GM21360 (cell line): ENCODE results near the gene ZNF23.

Experiments
- ATAC-seq: cut with Tn5 transposase; IDR thresholded peaks from one replicate; pipeline ENCODE4 v1.9.1; 2021; ENCODE audit warnings: mild to moderate bottlenecking, moderate library complexity; ENCODE audit not compliant: unreplicated experiment

ZNF23 gene

GRCh38 chr16:71428385-71428784, 33.7 kb downstream of the ZNF23 start:
- no peak for ATAC-seq

DNA sequence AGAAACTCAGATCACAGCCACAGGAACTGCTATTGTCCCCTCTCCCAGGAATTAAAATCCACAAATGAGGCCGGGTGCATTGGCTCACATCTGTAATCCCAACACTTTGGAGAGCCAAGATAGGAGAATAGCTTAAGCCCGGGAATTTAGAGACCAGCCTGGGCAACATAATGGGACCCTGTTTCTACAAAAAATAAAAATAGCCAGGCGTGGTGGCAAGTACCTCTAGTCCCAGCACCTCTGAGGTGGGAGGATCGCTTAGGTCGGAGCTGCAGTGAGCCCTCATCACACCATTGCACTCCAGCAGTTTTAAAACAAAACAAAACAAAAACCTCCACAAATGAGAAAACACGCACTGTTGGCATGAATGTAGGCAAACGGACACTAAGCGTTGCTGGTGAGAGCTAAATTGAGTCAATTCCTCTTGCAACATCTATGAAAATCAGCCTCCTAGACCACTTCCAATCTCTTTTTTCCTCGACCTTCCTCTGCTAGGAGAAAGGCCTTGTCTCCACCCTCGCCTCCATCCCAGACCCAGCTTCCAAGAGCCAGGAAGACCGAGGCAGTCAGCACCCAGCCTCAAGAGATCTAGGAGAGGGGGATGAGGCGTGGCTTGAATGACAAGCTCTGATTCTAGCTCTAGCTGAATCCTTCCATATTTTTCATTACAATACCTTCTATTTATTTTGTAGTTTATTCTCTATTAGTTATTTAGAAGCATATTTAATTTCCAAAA, 35.0 kb downstream of the ZNF23 start:
- ATAC-seq, result no peak

- no peak for ATAC-seq
Measured at GRCh38 chr16:71426069-71426879, 35.8 kb downstream of the ZNF23 start.

GRCh38 chr16:71425746-71426068, 36.3 kb downstream of the ZNF23 start:
- ATAC-seq, result no peak

GRCh38 chr16:71424626-71425025, 37.4 kb downstream of the ZNF23 start:
- no peak for ATAC-seq

- no peak for ATAC-seq
Measured at GRCh38 chr16:71423865-71424264, 38.2 kb downstream of the ZNF23 start.

GRCh38 chr16:71423016-71423415, 39.0 kb downstream of the ZNF23 start:
- no peak for ATAC-seq

DNA sequence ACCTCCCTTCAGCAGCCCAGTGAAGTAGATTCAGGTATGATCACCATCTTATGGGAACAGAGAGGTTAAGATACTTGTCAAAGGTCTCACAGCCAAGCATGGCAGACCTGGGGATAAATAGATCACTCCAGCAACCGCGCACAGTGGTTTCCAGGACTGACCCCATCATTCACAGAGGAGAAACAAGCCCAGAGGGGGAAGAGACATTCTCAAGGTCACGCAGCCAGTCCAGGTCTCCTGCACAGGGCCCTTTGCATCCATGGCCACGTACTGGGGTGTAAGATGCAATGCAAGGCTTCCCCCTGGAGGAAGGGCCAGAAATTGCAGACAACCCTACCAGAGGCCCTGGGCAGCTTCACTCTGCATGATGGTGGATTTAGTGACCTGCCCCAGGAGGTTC, 40.1 kb downstream of the ZNF23 start:
- no peak for ATAC-seq

DNA sequence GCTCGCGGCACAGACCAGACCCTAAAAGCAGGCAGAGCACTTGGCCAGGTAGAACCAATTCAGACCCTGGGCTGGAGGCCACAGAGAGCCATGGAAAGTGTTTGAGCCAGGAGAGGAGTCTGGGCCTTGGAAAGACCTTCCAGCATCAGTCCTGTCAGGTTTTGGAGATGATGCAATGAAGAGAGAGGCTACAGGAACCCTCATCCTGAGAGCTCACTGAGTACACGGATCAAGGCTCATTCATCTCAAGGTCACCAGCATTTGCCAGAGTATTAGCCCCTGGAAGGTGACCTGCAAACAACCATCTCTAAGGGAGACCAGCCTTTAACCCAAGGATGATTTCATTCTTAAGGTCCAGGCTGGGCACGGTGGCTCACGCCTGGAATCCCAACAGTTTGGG, 48.0 kb downstream of the ZNF23 start:
- ATAC-seq, result no peak

GRCh38 chr16:71413341-71413740, 48.7 kb downstream of the ZNF23 start:
- no peak for ATAC-seq

GRCh38 chr16:71412270-71413160, 49.5 kb downstream of the ZNF23 start:
- ATAC-seq, result peak; percentile 44

GRCh38 chr16:71410146-71410545, 51.9 kb downstream of the ZNF23 start:
- no peak for ATAC-seq

DNA sequence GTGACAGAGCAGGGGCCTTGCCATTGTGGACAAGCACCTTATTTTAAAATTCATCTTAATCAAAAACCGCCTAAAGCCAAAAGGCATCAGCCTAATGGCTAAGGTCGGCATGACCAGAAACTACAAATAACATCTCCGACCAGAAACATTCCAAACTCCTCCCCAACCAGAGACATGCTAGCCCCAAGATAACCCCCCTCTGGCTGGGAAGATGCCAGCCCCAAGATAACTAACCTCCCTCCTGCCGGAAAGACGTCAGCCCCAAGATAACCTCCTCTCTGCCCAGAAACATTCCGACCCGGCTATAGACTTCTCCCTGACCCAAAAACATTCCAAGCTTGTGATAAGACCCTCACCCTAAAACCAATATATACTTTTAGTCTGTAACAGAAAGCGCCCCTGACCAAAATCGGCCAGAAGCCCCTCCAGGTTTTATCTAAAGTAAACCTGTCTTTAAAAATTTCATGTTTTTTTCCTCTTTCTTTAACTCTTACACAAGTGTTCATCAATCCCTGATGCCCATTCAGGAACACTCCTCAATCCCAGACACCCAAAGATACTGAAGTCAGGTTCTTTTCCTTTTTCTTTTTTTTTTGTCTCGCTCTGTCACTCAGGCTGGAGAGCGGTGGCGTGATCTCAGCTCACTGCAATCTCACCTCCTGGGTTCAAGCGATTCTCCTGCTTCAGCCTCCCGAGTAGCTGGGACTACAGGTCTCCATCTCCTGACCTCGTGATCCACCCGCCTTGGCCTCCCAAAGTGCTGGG, 52.9 kb downstream of the ZNF23 start:
- ATAC-seq, result no peak

DNA sequence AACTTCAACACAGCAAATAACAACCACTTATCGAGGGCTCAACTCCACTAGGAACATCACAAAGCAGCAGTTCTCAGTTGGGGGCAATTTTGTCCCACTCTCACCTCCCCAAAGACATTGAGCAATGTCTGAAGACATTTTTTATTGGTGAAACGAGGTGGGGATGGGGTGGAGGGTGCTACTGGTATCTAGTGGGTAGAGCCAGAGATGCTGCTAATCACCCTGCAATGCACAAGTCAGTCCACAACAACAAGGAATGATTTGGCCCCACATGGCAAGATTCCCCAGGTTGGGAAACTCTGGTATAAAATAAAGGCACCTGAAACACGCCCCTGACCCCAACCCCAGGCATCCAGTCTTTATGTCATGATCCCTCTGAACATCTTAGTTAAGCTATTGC, 53.5 kb downstream of the ZNF23 start:
- no peak for ATAC-seq

DNA sequence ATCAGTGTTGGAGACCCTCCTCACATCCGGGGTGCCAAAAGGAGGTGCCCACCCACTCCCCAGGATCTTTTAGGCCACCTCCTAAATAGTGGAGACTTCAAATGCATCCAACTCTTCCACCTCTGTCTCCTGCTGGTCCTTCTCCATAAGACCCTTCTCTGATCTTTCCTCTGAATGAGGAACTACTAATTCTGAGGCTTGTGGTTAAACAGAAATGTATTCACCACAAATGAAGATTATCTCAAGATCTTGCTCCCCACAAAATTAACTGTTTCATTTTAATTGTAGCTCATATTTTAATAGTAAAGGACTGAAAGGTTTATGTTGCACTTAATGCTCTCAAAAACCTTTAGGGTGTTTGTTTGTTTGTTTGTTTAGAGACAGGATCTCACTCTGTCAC, 54.3 kb downstream of the ZNF23 start:
- no peak for ATAC-seq

- no peak for ATAC-seq
Measured at GRCh38 chr16:71406724-71407123, 55.3 kb downstream of the ZNF23 start.

GRCh38 chr16:71406316-71406715, 55.7 kb downstream of the ZNF23 start:
- no peak for ATAC-seq

- ATAC-seq, result no peak
Measured at GRCh38 chr16:71404364-71404763, 57.7 kb downstream of the ZNF23 start.

DNA sequence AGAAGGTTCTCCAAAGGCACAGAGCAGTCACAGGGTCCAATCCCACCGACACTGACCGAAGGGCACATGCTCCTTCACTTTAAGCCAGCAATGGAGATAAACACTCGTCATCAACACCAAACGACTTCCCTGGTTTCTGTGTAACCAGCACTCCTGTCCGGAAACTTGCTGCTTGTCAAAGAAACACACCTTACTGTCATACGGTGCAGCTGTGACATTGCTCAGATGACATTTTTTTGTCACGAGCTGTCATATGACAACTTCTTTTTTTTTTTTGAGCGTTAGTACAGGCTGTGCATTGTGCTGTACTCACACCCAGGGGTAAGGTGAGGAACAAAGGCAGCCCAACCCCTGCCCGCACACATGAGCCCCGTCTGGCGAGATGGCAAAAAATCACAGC, 59.4 kb downstream of the ZNF23 start:
- no peak for ATAC-seq

GRCh38 chr16:71402007-71402406, 60.0 kb downstream of the ZNF23 start:
- ATAC-seq, result no peak
